HG03378 (cell line): ENCODE results near the gene INPP4A.
"Not testable (repeated sequence)": the region's sequence is repeated elsewhere in the genome, so short reads cannot be mapped to it uniquely, and the experiment has no call there.

ENCODE experiments used
- ATAC-seq: cut with Tn5 transposase; IDR thresholded peaks from one replicate; pipeline ENCODE4 v1.9.1; 2021; ENCODE audit warnings: mild to moderate bottlenecking, moderate library complexity; ENCODE audit not compliant: unreplicated experiment

INPP4A gene

DNA sequence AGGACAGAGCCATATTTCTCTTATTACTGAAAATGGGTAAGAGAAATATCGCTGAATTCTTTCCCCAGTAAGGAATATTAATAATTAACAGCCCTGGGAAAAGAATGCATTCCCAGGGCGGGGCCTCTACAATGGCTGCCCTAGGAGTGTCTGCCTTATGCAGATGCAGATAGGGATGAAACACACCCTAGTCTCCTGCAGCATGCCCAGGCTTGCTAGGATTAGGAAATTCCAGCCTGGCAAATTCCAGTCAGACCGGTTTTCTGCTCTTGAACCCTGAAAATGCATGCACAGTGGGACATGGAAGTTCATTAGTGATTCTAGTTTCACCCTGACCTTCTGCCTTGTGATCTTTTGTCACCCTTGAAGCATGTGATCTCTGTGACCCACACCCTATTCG, 9.0 kb upstream of the INPP4A start:
- ATAC-seq, result not testable (repeated sequence)

DNA sequence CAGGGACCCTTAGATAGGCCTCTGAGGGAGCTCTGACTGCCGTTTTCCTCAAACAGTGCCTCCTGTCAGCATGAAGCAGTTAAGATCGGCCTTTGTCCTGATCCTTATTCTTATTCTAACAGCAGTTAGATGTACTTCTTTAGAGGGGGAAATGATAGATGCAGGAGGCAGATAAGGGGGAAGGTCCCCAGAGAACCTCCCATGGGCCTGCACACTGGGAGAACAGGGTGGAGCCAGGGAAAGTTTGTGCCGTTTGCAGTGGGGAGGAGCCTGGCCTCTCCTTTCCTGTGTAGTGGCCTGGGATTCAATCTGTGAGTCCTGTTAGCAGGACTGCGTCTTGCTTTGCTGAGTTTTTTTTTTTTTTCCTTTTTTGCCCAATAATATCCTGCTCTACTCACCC, 7.9 kb upstream of the INPP4A start:
- no peak for ATAC-seq

DNA sequence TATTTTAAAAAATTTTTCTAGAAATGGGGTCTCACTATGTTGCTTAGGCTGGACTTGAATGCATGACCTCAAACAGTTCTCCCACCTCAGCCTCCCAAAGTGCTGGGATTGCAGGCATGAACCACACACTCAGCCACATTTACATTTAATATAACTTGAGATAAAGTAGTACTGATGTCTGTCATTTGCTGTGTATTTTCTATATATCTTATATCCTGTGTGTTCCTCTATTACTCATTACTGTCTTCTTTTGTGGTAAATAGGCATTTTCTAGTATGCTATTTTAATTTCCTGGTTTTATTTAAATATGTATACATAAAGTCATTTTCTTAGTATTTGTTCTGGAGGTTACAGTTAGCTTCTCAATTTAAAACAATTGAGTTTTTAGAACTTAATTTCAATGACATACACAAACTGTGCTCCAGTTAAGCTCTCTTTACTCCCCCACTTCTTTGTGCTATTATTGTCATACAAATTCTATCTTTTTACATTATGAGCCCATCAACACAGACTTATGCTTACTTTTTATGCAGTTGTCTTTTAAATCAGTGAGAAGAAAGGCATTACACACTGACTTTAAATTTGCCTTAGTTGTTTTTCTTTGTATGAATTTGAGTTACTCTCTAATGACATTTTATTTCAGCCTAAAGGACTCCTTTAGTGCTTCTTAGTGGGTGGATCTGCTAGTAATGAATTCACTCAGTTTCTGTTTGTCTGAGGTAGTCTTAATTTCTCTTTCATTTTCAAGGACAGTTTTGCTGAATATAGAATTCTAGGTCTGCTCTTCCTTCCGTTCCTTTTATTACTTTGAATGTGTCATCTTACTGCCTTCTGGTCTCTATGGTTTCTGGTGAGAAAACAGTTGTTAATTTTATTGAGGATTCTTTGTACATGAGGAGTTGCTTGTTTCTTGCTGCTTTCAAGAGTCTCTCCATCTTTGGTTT, 6.2 kb upstream of the INPP4A start:
- ATAC-seq, result peak; percentile 63

DNA sequence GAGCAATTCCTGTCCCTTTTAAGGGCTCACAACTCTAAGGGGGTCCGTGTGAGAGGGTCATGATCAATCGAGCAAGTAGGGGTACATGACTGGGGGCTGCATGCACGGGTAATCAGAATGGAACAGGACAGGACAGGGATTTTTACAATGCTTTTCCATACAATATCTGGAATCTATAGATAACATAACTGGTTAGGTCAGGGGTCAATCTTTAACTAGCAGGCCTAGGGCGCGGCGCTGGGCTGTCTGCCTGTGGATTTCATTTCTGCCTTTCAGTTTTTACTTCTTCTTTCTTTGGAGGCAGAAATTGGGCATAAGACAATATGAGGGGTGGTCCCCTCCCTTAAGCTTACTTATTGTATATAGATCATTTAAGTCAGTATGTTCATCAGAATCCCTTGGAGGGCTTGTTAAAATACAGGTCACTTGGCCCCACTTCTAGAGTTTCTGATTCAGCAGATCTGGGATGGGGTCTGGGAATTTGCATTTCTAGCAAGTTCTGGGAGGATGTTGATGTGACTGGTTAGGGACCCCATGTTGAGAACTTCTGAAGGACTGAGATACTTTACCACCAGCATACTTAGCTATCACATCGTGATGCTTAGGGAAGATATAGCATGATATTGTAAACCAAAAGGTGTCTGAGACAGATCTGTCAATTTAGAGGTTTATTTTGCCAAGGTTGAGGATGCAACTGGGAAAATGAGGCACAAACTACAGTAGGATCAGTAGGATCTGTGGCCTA, 2.8 kb upstream of the INPP4A start:
- ATAC-seq, result no peak

DNA sequence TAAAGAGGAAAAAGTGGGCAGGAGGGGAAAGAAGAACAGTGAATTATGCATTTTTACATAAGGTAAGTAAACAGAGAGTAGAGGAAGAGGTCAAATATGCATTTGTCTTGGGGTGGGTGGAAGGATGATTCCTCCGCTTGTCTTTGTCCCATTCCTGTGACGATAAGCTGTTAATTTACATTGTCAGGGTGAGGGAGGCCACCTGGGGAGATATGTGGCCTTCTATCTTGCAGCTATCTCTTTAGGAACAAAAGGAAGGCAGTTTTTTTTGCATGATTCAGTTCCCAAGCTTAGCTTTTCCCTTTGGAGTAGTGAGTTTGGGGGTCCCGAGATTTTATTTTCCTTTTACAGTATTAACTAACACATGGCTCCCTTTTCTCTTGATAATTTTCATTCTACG, 2.2 kb upstream of the INPP4A start:
- ATAC-seq, result no peak

DNA sequence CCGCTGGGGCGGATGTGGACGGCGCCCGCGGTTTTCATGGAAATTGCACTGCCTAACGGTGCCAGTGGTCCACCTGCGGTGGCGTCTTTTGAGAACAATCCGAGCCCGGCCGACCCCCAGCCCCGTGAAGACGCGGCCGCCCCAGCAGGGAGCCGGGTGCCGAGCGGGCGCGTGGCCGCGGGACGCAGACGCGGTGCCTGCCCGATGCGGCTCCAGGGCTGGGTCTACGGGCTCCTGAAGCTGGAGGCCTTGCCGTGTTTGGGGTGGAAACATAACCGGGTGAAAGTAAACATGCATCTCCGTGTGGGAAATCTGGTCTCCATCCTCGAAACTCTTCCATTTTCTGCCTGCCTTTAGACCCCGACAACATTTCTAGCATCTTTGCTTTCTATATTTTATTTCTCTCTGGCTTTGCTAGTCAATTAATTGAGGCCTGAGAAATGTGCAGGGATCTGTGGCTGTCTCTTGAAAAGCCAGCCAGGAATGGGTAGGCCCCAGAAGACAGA, 572 bp downstream of the INPP4A start:
- peak; percentile 19 for ATAC-seq

DNA sequence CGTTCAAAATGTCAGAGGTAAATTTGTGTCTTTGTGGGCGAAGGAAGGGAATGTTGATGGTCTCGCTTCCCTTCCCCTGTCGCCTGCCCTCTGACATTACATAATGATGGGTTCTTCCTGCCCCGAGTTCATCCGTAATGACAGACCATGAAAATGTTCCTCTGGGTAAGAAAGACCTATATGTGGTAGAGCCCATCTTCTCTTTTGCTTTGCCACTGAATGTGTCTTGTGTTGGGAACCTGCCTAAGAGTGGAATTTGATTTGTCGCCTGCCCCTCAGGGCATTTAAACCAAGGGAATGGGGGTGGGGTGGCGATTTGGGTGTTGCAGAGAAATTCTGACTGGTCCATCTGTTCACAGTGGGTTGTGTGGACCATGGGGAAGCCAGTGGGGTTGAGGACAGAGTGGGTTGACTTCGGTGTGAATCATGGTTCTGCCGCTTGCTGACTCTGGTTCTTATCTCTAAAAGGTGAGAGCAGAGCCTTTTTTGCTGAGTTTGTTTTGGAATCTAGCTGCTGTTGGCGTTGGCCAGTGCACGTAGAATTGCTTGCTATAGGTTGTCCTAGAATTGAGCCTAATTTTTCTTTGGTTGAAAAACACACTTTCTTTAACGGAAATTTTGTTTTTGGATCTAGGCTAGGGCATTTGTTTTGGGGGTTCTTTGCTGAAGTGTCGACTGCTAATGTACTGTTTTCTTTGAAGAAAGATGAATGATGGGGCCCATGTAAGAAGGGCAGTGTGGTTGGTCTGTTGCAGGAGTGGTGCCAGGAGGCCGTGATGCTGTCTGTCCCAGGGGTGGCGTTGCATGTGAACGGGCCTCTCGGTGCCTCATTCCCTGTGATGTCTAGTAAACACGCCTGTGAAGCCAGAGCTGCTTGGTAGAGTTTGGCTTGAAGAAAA, 1.3 kb downstream of the INPP4A start:
- ATAC-seq, result no peak

DNA sequence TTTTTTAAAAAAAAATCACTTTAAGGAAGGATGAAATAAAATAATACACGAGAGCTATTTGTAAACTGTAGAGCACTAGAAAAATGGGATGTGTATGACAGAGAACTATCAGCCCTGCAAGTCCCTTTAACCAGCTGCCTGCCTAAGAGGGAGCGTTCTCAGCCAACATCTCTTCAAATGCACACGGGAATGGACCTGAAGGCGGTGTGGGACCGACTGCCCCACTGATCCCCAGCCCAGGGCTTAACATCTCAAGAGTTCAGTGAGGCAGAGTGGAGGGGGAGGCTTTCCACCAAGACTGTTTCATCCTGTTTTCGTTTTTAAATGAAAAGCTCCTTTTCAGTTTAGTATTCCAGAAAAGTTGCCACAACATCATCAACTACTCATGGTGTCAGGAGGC, 2.2 kb downstream of the INPP4A start:
- ATAC-seq, result no peak

DNA sequence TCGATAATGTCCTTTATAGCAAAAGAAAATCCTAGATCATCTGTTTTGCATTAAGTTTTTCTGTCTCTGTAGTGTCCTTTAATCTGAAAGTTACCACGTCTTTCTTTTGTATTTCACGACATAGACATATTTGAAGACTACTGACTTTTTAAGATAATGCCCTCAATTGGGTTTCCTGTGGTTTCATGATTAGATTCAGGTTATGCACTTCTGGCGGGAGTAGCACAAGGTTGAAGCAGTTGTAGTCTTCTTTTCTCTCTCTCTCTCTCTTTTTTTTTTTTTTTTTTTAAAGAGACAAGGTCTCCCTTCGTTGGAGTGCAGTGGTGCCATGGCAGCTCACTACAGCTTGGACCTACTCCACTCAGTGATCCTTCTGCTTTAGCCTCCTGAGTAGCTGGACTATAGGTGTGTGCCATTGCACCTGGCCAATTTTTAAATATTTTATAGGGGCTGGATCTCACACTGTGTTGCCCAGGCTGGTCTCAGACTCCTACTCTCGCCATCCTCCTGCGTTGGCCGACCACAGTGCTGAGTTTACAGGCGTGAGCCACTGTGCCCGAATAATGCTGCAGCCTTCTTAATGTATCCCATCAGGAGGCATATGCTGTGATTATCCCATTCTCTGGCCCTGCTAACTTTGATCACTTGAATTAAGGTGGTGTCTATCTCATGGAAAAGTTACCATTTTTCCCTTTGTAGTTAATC, 3.9 kb downstream of the INPP4A start:
- no peak for ATAC-seq

DNA sequence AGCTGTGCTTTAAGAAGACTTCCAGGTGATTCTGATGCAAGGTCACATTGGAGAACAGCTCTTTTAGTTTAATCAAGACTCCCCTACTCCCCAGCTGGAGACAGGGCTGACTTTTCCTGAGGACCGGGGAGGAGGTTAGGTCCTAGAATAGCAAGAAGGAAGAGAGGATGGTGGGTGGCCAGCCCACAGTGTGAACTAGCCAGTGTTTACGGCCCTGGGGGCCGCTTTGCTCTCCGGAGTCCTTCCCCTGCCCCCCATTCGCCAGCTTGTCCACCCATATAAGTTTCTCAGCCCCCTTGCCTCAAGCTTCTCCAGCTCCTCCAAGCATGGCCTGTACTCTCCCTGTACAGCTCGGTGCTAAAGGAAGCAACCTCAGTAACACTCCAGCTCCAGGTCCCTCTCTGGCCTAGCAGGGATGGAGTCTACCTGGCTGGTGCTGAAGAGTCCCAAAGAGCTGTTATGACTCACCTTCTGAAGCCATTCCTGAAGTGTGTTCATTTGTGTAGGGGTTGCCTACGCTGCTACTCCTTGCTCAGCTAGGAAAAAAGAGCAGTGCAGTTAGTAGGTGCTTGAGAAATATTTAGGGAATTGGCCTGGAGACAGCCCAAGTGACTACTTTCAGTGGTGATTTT, 7.9 kb downstream of the INPP4A start:
- no peak for ATAC-seq

DNA sequence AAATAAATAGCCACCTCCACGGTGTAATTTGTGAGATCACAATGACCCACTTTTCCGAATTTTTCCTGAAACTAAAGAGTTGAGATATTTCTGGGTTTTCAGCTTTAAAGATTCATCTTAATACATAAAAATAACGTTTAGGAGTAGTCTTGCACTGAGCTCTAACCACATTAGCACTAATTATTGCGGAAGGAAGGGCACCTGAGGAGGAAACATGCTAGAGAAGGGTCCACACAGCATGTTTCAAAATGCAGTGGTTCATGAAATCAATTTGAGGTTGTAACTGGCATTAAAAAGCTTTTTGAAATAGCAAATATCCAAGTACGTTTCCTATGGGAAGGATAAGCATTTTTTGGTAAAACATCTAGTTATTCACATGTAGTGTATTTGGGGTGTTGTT, 8.4 kb downstream of the INPP4A start:
- ATAC-seq, result no peak

DNA sequence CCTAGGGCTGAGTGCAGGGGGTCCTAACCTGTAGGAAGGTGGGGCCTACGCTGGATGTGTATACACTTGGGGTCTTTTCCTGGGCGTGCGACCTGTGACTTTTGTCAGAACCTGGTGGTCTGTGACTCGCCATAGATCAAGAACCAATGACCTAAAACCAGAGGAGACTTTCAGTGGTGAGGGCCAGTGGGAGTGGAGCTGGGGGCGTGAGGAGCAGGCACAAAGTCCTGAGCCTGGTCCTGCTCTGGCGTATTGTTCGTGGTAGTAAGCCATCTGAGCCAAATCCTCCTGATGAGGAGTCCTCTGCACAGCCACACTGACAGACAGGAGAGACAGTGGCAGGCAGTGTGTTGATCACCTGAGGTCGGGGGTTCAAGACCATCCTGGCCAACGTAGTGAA, 8.9 kb downstream of the INPP4A start:
- no peak for ATAC-seq

DNA sequence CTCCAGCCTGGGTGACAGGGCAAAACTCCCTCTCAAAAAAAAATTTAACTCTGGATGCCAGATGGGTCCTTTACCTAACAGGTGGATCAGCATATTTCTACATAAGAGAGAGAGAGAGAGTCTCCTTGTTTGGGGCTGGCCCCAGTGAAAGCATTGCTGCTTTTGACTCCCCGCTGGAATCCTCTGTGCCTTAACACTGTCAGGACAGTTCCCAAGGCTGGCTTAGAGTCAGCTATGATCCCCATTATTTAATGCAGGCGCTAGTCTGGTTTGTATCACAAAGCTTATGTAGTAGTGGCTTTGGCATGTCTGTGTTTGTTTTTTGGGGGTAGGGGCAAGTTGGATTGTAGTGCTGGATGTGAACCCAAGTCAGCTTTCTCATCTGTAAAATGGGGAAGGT, 9.4 kb downstream of the INPP4A start:
- ATAC-seq, result no peak

DNA sequence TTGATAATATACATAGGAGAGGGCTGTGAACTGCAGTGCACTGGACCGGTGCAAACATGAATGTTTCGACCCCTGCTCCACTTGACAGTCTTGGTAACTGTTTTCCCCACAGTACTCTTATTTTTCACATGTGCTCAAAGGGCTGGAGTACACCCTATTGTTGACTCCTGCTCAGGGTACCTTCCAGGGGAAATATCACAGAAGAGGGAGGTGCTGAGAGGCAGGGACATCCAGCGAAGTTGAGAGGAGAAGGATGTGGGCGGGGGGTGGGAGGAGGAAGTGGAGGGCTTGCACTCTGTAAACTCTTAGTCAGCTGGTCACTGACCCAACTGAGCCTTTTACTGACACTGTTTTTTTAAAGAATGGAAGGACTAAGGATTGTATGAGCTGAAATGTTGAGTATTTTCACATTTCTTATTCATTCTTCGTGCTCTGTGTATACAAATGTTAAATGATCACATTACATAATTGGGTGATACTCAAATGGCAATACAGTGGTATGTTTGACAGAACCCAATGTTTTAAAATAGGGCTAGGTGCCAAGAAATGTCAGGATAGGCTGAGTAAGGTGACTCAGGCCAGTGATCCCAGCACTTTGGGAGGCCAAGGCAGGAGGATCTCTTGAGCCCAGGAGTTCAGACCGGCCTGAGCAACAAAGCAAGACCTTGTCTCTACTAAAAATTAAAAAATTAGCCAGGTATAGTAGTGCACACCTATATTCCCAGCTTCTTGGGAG, 10.0 kb downstream of the INPP4A start:
- no peak for ATAC-seq

DNA sequence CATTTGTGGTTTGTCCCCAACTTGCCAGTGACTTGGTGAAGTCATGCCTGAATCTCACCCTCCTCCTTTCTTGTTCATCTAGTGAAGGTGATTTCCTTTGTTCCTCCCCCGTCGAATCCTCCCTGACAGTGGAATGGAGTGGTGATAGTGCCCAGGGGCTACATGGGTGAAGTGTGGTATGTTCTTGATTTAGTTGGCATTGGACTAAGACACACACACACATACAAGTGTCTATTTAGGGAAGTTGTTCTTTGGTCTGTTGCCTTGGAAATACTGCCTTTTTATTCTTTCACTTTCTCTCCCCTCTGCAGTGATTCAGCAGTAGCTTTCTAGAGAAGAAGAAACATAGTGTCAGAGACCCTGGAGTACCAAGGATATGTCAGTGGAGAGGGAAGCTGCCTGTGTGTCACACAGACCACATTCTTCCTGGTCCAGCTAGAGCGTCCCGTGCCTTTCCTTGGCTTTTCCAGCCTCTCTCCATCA, 10.9 kb downstream of the INPP4A start:
- ATAC-seq, result no peak

DNA sequence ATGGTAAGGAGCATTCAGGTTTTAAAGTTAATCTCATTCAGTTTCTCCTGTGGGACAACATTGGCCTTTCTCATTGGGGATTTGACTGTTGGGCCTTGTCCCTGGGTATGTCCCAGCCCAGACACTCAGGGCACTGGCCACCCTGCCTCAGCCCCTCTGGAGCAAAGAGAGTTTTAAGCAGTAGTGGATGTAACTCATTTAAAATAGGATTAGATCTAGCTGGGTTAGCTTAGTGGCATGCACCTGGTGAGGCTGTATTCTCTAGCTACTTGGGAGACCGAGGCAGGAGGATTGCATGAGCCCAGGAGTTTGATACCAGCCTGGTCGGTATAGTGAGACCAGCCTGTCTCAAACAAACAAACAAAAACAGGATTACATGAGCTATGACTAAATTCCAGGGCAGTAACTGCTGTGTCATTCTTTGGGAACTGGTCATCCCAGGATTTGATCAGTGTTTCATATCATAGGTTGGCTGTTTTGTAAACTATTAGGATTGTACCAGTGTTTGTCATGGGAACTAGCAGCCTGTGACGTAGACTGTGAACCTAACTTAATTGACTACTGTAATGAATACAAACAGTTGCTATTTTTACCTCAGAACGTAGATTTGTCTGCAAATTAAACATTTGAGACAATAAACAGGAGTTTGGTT, 12.5 kb downstream of the INPP4A start:
- ATAC-seq, result no peak

DNA sequence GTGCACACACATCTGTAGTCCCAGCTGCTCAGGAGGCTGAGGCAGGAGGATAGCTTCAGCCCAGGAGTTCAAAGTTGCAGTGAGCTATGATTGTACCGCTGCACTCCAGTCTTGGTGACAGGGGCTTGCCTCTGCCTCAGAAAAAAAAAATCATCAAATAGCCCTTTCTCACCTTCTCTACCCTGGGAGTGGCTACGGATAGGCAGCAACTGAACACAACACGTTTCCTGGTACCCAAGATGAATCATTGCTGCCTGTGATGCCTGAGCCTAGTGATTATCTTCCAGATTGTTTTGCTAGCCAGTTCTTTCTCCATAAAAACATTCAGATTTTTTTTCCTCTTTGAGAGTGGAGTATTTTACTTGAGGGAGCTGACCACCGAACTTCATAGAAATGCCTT, 13.5 kb downstream of the INPP4A start:
- ATAC-seq, result no peak

DNA sequence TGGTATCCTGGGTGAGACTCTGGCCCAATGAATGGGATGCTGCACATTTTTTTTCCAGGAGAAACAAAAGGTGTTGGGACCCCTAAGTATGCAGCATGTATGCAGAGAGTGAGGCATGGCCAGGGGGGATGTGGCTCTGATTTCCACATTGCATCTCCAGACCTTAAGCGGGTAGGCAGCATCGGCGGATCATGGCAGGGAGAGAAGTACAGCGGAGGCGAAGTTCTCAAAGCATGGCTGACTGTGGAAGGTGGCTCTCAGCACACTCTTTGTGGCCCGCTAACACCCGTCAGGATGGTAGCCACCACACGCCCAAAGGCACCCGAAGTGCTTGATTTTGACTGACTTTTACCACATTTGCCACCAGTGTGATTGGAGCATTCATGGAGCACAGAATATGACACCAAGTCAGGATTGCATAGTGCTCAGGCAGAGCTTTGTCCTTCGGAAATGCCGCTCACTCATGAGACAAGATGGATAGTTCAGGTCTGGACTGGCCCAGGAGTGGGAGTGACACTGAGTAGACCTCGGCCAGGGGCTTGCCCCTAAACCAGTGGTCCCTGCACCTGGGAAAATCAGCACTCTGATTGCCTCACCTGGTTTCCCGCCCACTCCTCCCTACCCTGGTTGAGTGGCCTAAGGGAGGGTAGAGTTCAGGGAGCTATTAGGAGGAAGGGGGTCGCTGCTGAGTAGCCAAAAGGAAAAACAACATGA, 14.2 kb downstream of the INPP4A start:
- no peak for ATAC-seq
